ENCODE measurements around the gene OTOP2.

Gene OTOP2

DNA sequence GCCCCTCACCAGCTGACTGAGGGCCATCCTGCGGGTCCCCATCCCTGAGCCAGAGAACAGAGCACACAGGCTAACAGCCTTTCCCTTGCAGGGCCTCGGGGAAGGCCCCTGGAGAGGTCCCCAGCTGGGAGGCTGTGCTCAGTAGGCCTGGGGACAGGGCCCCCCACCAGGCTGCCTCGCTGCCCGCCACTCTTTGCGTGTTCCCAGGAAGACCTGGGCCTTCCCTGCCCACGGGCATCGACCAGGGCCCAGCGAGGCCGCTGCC, 47.7 kb downstream of the OTOP2 start:
- H3K14ac ChIP-seq (ENCODE audit: low read length) = peak overlapping the region; percentile 53
- H2BK120ac ChIP-seq (ENCODE audit: insufficient read depth, low read length, poor library complexity) = peak overlapping the region; percentile 56
- peak overlapping the region; percentile 87 for H3K4me2 ChIP-seq (ENCODE audit: low read length)
- peaks cover 9% of the 10 kb centered on the region for H3K27me3 ChIP-seq (ENCODE audit: insufficient read depth, low read length)
- H3K4ac ChIP-seq (ENCODE audit: low read depth, low read length) = no peak overlapping the region
- peak overlapping the region; percentile 70 for H3K18ac ChIP-seq (ENCODE audit: low read length)
- no peak for DNase-seq
- peak overlapping the region; percentile 80 for H2BK12ac ChIP-seq (ENCODE audit: low read length)
- peak overlapping the region; percentile 77 for H3K4me3 ChIP-seq (ENCODE audit: low read depth, low read length)
- peak overlapping the region; percentile 39 for H4K91ac ChIP-seq (ENCODE audit: low read depth, low read length)
- peak overlapping the region; percentile 5 for H2AFZ ChIP-seq (ENCODE audit: insufficient read depth, low read length, poor library complexity)
- H3K23ac ChIP-seq (ENCODE audit: low read length) = no peak overlapping the region
- no peaks in the 10 kb centered on the region for H3K9me3 ChIP-seq (ENCODE audit: insufficient read depth, low read depth, low read length)
- no peak overlapping the region for H3K9ac ChIP-seq (ENCODE audit: low read length)
- H4K8ac ChIP-seq (ENCODE audit: low read depth, low read length) = peak overlapping the region; percentile 57
- H3K36me3 ChIP-seq (ENCODE audit: control insufficient read depth in 1 of 2, insufficient read depth in 2 of 2, low read length in 2 of 2) = no peaks in the 10 kb centered on the region
- H3K79me2 ChIP-seq (ENCODE audit: control insufficient read depth, insufficient read depth, low read length, poor library complexity) = no peaks in the 10 kb centered on the region
- no peak overlapping the region for H3K27ac ChIP-seq (ENCODE audit: low read depth, low read length)
- peak overlapping the region; percentile 41 for H2BK5ac ChIP-seq (ENCODE audit: low read depth, low read length, poor library complexity)
- peak overlapping the region; percentile 39 for H2AK5ac ChIP-seq (ENCODE audit: low read length)
- H4K12ac ChIP-seq (ENCODE audit: low read depth, low read length) = peak overlapping the region; percentile 49
- peaks cover 29 to 33% of the 10 kb centered on the region in 2 experiments for H3K4me1 ChIP-seq (ENCODE audit: control insufficient read depth in 1 of 2, insufficient read depth in 2 of 2, low read length in 2 of 2)
- no CpG with 5 or more reads among the region's 9 CpGs for WGBS (ENCODE audit: extremely low coverage, insufficient coverage, insufficient read length)
- H3K79me1 ChIP-seq (ENCODE audit: low read length) = peaks cover 12% of the 10 kb centered on the region

DNA sequence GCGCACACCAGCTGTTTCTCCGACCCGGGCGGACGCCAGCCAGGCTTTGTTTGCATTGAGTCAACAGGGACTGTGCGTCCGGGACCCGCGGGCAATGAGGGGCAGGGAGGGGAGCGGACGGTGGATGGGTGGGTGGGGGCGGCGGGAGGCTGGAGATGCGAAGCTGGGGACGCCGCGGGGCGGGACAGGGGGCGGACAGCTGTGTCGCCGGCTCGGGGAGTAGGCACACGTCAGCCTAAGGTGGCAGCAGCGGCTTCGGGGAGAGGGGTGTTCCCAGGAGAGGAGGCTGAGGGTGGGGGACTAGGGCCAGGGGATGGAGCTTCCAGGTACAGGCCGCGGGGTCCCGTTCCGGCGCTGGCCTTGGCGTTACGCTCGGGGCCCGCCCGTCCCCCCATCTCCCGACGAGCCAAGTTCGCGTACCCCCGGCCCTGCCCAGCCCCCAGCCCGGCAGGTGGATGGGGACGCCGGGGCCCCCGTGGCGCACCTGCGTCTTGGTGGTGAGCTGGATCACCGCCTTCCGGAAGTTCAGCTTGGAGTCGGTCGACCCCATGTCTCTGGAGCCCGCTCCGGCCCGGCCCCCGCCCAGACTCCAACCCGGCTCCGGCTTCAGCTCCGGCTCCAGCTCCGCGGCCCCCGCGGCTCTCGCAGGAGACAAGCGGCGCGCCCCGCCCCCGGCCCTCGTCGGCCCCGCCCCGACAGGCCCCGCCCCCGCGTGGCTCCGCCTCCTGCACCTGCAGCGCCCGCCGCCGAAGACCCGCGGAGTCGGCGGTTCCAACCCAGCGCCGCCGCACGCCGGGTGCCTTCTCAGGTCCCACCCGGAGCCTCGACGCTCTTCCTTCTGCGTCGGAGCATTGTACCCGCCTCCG, 48.3 kb downstream of the OTOP2 start, which contains the start of gene HID1:
Gene HID1, minus strand, starts transcription at position 653 of the 866 bp plus-strand sequence. Its CDS starts 103 bp downstream, at position 550.
- H2AK5ac ChIP-seq (ENCODE audit: low read length) = peak within 1 kb of the TSS; percentile 39
- H4K91ac ChIP-seq (ENCODE audit: low read depth, low read length) = peak within 1 kb of the TSS; percentile 39
- peak within 1 kb of the TSS; percentile 70 for H3K18ac ChIP-seq (ENCODE audit: low read length)
- H3K14ac ChIP-seq (ENCODE audit: low read length) = peak within 1 kb of the TSS; percentile 60
- DNase-seq = peak in 1 of 2 donors; percentile 59
- H3K79me1 ChIP-seq (ENCODE audit: low read length) = peaks cover 12% of the 10 kb centered on the region
- peak within 1 kb of the TSS; percentile 80 for H2BK12ac ChIP-seq (ENCODE audit: low read length)
- H4K12ac ChIP-seq (ENCODE audit: low read depth, low read length) = peak within 1 kb of the TSS; percentile 49
- no peaks in the 10 kb centered on the region for H3K36me3 ChIP-seq (ENCODE audit: control insufficient read depth in 1 of 2, insufficient read depth in 2 of 2, low read length in 2 of 2)
- peaks cover 29 to 33% of the 10 kb centered on the region in 2 experiments for H3K4me1 ChIP-seq (ENCODE audit: control insufficient read depth in 1 of 2, insufficient read depth in 2 of 2, low read length in 2 of 2)
- H3K27ac ChIP-seq (ENCODE audit: low read depth, low read length) = no peak within 1 kb of the TSS
- peaks cover 9% of the 10 kb centered on the region for H3K27me3 ChIP-seq (ENCODE audit: insufficient read depth, low read length)
- peak within 1 kb of the TSS; percentile 30 for H2AFZ ChIP-seq (ENCODE audit: insufficient read depth, low read length, poor library complexity)
- peak within 1 kb of the TSS; percentile 57 for H4K8ac ChIP-seq (ENCODE audit: low read depth, low read length)
- WGBS (ENCODE audit: extremely low coverage, insufficient coverage, insufficient read length) = no CpG with 5 or more reads among the region's 95 CpGs
- H3K4ac ChIP-seq (ENCODE audit: low read depth, low read length) = peak within 1 kb of the TSS; percentile 37
- peak within 1 kb of the TSS; percentile 41 for H2BK5ac ChIP-seq (ENCODE audit: low read depth, low read length, poor library complexity)
- peak within 1 kb of the TSS; percentile 77 for H3K4me3 ChIP-seq (ENCODE audit: low read depth, low read length)
- no peak within 1 kb of the TSS for H3K23ac ChIP-seq (ENCODE audit: low read length)
- H3K9me3 ChIP-seq (ENCODE audit: insufficient read depth, low read depth, low read length) = no peaks in the 10 kb centered on the region
- H2BK120ac ChIP-seq (ENCODE audit: insufficient read depth, low read length, poor library complexity) = peak within 1 kb of the TSS; percentile 56
- peak within 1 kb of the TSS; percentile 87 for H3K4me2 ChIP-seq (ENCODE audit: low read length)
- no peaks in the 10 kb centered on the region for H3K79me2 ChIP-seq (ENCODE audit: control insufficient read depth, insufficient read depth, low read length, poor library complexity)
- H3K9ac ChIP-seq (ENCODE audit: low read length) = peak within 1 kb of the TSS; percentile 15

DNA sequence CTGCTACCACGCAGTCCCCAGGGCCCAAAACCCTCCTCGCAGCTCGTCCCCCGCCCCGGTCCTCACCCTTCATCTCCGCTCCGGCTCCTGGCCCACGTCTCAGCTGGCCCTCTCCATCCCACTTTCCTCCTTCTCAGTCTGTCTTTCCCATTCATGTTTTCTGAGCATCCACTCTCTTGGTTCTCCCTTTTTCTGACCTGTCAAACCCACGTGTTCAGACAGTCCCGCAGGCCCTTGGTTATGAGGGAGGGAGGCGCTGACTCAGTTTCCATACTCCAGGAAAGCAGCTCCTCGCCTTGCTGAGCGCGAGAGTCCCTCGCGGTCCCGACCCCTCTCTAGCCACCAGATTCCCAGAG, 48.9 kb downstream of the OTOP2 start:
- Histone ChIP-seq H4K12ac (ENCODE audit: low read depth, low read length) (no peak overlapping the region), H3K79me1 (ENCODE audit: low read length) (peaks cover 12% of the 10 kb centered on the region), H3K18ac (ENCODE audit: low read length) (no peak overlapping the region), H2BK120ac (ENCODE audit: insufficient read depth, low read length, poor library complexity) (no peak overlapping the region), H3K23ac (ENCODE audit: low read length) (no peak overlapping the region), H3K14ac (ENCODE audit: low read length) (no peak overlapping the region), H2AFZ (ENCODE audit: insufficient read depth, low read length, poor library complexity) (peak overlapping the region; percentile 30), H3K4ac (ENCODE audit: low read depth, low read length) (no peak overlapping the region), H2BK5ac (ENCODE audit: low read depth, low read length, poor library complexity) (no peak overlapping the region), H3K36me3 (ENCODE audit: control insufficient read depth in 1 of 2, insufficient read depth in 2 of 2, low read length in 2 of 2) (no peaks in the 10 kb centered on the region), H2AK5ac (ENCODE audit: low read length) (no peak overlapping the region), H3K79me2 (ENCODE audit: control insufficient read depth, insufficient read depth, low read length, poor library complexity) (no peaks in the 10 kb centered on the region), H3K9ac (ENCODE audit: low read length) (no peak overlapping the region), H4K8ac (ENCODE audit: low read depth, low read length) (no peak overlapping the region), H3K9me3 (ENCODE audit: insufficient read depth, low read depth, low read length) (no peaks in the 10 kb centered on the region), H3K4me1 (ENCODE audit: control insufficient read depth in 1 of 2, insufficient read depth in 2 of 2, low read length in 2 of 2) (peaks cover 29 to 33% of the 10 kb centered on the region in 2 experiments), H3K4me3 (ENCODE audit: low read depth, low read length) (peak overlapping the region; percentile 62), H3K27ac (ENCODE audit: low read depth, low read length) (no peak overlapping the region), H4K91ac (ENCODE audit: low read depth, low read length) (no peak overlapping the region), H2BK12ac (ENCODE audit: low read length) (no peak overlapping the region), H3K4me2 (ENCODE audit: low read length) (peak overlapping the region; percentile 87), H3K27me3 (ENCODE audit: insufficient read depth, low read length) (peaks cover 9% of the 10 kb centered on the region)
- DNase-seq = no peak
- WGBS (ENCODE audit: extremely low coverage, insufficient coverage, insufficient read length) = no CpG with 5 or more reads among the region's 17 CpGs

DNA sequence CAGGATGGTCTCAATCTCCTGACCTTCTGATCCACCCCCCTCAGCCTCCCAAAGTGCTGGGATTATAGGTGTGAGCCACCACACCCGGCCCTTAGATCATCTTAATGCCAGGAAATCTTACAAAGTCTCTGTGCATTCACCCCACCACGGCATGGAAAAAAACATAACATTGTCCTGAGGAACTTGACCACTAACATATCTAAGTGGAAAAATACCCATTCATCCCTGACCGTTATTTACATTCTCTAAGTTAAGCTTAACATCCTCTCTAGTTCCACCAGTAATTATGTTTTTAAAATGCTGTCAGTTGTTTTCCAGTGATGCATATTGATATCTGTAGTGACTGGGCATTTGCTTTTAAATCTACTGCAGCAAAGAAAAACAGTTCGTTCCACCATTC, 51.9 kb downstream of the OTOP2 start:
- no peaks in the 10 kb centered on the region for H3K9me3 ChIP-seq (ENCODE audit: insufficient read depth, low read depth, low read length)
- H3K79me1 ChIP-seq (ENCODE audit: low read length) = peaks cover 9% of the 10 kb centered on the region
- no peaks in the 10 kb centered on the region for H3K79me2 ChIP-seq (ENCODE audit: control insufficient read depth, insufficient read depth, low read length, poor library complexity)
- H3K27ac ChIP-seq (ENCODE audit: low read depth, low read length) = no peak overlapping the region
- no peak overlapping the region for H3K14ac ChIP-seq (ENCODE audit: low read length)
- no CpG with 5 or more reads among the region's 4 CpGs for WGBS (ENCODE audit: extremely low coverage, insufficient coverage, insufficient read length)
- no peak overlapping the region for H4K91ac ChIP-seq (ENCODE audit: low read depth, low read length)
- peaks cover 13 to 17% of the 10 kb centered on the region in 2 experiments for H3K4me1 ChIP-seq (ENCODE audit: control insufficient read depth in 1 of 2, insufficient read depth in 2 of 2, low read length in 2 of 2)
- H3K23ac ChIP-seq (ENCODE audit: low read length) = no peak overlapping the region
- peaks cover 9% of the 10 kb centered on the region for H3K27me3 ChIP-seq (ENCODE audit: insufficient read depth, low read length)
- H2AK5ac ChIP-seq (ENCODE audit: low read length) = no peak overlapping the region
- H2BK120ac ChIP-seq (ENCODE audit: insufficient read depth, low read length, poor library complexity) = no peak overlapping the region
- no peak overlapping the region for H2BK5ac ChIP-seq (ENCODE audit: low read depth, low read length, poor library complexity)
- H3K4me2 ChIP-seq (ENCODE audit: low read length) = no peak overlapping the region
- no peak overlapping the region for H3K4me3 ChIP-seq (ENCODE audit: low read depth, low read length)
- no peak overlapping the region for H2AFZ ChIP-seq (ENCODE audit: insufficient read depth, low read length, poor library complexity)
- H3K36me3 ChIP-seq (ENCODE audit: control insufficient read depth in 1 of 2, insufficient read depth in 2 of 2, low read length in 2 of 2) = no peaks in the 10 kb centered on the region
- H2BK12ac ChIP-seq (ENCODE audit: low read length) = no peak overlapping the region
- no peak overlapping the region for H3K18ac ChIP-seq (ENCODE audit: low read length)
- H3K4ac ChIP-seq (ENCODE audit: low read depth, low read length) = no peak overlapping the region
- no peak overlapping the region for H4K8ac ChIP-seq (ENCODE audit: low read depth, low read length)
- no peak for DNase-seq
- H4K12ac ChIP-seq (ENCODE audit: low read depth, low read length) = no peak overlapping the region
- no peak overlapping the region for H3K9ac ChIP-seq (ENCODE audit: low read length)

Measured in trophoblast cell (in vitro differentiated cells and primary cell).